GM12878 (cell line): ENCODE measurements around the gene SEMA3B. TPM values are rescaled to one million over a fixed set of nuclear protein-coding genes. Genes with fewer than 3 reads are reported as not detected.
A peak's percentile ranks its signal among the peaks of the same experiment; 100 is the strongest.

Experiments used
- ESRRA ChIP-seq: IDR thresholded peaks from 2 replicates; pipeline ENCODE4 v1.6.1; 2012; ENCODE audit warnings: mild to moderate bottlenecking, low read length, improper control_type of control experiment
- HDAC2 ChIP-seq: fragments of 200-600 bp; sonication (generic); IDR thresholded peaks from 2 replicates; pipeline ENCODE4 v1.6.1; 2017
- IKZF1 ChIP-seq: fragments of 450-650 bp; conservative IDR thresholded peaks from 2 replicates; pipeline ENCODE4 v1.6.1; 2017; ENCODE audit warnings: antibody characterized with exemption, mild to moderate bottlenecking
- IRF3 ChIP-seq: fragments of 450-650 bp; IDR thresholded peaks from 2 replicates; pipeline ENCODE4 v1.6.1; 2014; ENCODE audit warnings: mild to moderate bottlenecking
- JUNB ChIP-seq: IDR thresholded peaks from 2 replicates; pipeline ENCODE4 v1.6.1; 2016; ENCODE audit warnings: antibody characterized with exemption, mild to moderate bottlenecking
- KDM1A ChIP-seq: fragments of 200-600 bp; sonication (generic); IDR thresholded peaks from 2 replicates; pipeline ENCODE4 v1.6.1; 2016; ENCODE audit warnings: borderline replicate concordance
- NFXL1 ChIP-seq: fragments of 450-650 bp; IDR thresholded peaks from 2 replicates; pipeline ENCODE4 v1.6.1; 2017; ENCODE audit warnings: antibody characterized with exemption, mild to moderate bottlenecking, borderline replicate concordance
- NR2C2 ChIP-seq: IDR thresholded peaks from 2 replicates; pipeline ENCODE4 v1.6.1; 2011; ENCODE audit warnings: borderline replicate concordance, low read depth; ENCODE audit not compliant: control insufficient read depth, insufficient read length
- NRF1 ChIP-seq: conservative IDR thresholded peaks from 2 replicates; pipeline ENCODE4 v1.6.1; 2011; ENCODE audit warnings: mild to moderate bottlenecking, low read depth, low read length, improper control_type of control experiment
- STAT1 ChIP-seq: fragments of 450-650 bp; conservative IDR thresholded peaks from 2 replicates; pipeline ENCODE4 v1.6.1; 2014; ENCODE audit warnings: antibody characterized with exemption, mild to moderate bottlenecking
- ZBED1 ChIP-seq: IDR thresholded peaks from 2 replicates; pipeline ENCODE4 v1.6.1; 2016; ENCODE audit warnings: borderline replicate concordance
- ZNF24 ChIP-seq: fragments of 450-650 bp; IDR thresholded peaks from 2 replicates; pipeline ENCODE4 v1.6.1; 2017; ENCODE audit warnings: antibody characterized with exemption, mild to moderate bottlenecking
- ZNF592 ChIP-seq: fragments of 450-650 bp; IDR thresholded peaks from 2 replicates; pipeline ENCODE4 v1.6.1; 2017; ENCODE audit warnings: mild to moderate bottlenecking, moderate library complexity
- polyA plus RNA-seq, 11 experiments: library from polyadenylated mRNA; depleted of rRNA in 4 of 11; unstranded in 6 of 11; stranded (reverse) in 5 of 11; fragments of >200 nt; fragmentation: Nextera tagmentation in 4 of 11; fragmentation: Illumina TruSeq in 1 of 11; extraction: Ambion mirVana in 4 of 11; extraction: Trizol in 1 of 11; gene quantifications; 1 replicate in 1 of 11; 2 replicates in 10 of 11; pipeline versions ENCODE4 v1.2.1 to v1.2.3, GENCODE V29; 2011 to 2016; ENCODE audit warnings: inconsistent platforms in 2 of 11, missing spikeins in 2 of 11, low read depth in 1 of 11
- total RNA-seq, 4 experiments: library from RNA; depleted of rRNA in 3 of 4; stranded (reverse); fragments of >200 nt in 3 of 4; fragmentation: Illumina TruSeq in 1 of 4; extraction: Trizol in 1 of 4; gene quantifications; 2 replicates each; pipeline versions ENCODE4 v1.2.1 to v1.2.3, GENCODE V29; 2013 to 2021
- TF ChIP-seq, protein P1 (sequence below): fragments of 450-650 bp; IDR thresholded peaks from 2 replicates; pipeline ENCODE4 v1.6.1; 2016; ENCODE audit warnings: mild to moderate bottlenecking
- TF ChIP-seq, protein P2 (sequence below): IDR thresholded peaks from 2 replicates; pipeline ENCODE4 v1.6.1; 2011; ENCODE audit warnings: borderline replicate concordance, low read depth, mild to moderate bottlenecking, moderate library complexity, mixed read lengths, low read length; ENCODE audit not compliant: insufficient read depth; ENCODE audit errors: extremely low read length
- TF ChIP-seq, protein P3 (sequence below): IDR thresholded peaks from 2 replicates; pipeline ENCODE4 v1.6.1; 2012; ENCODE audit warnings: low read depth, low read length, improper control_type of control experiment
- TF ChIP-seq, protein P4 (sequence below): IDR thresholded peaks from 2 replicates; pipeline ENCODE4 v1.6.1; 2011; ENCODE audit warnings: mild to moderate bottlenecking, low read depth, low read length, moderate library complexity; ENCODE audit not compliant: insufficient replicate concordance

Gene SEMA3B
- total and polyA plus RNA-seq, 10 of the 15 experiments (the other 5 are each of a cell fraction or from before 2014, with no cell fraction given) = 0.06 to 0.59 (median 0.14) TPM; not detected in 2

DNA sequence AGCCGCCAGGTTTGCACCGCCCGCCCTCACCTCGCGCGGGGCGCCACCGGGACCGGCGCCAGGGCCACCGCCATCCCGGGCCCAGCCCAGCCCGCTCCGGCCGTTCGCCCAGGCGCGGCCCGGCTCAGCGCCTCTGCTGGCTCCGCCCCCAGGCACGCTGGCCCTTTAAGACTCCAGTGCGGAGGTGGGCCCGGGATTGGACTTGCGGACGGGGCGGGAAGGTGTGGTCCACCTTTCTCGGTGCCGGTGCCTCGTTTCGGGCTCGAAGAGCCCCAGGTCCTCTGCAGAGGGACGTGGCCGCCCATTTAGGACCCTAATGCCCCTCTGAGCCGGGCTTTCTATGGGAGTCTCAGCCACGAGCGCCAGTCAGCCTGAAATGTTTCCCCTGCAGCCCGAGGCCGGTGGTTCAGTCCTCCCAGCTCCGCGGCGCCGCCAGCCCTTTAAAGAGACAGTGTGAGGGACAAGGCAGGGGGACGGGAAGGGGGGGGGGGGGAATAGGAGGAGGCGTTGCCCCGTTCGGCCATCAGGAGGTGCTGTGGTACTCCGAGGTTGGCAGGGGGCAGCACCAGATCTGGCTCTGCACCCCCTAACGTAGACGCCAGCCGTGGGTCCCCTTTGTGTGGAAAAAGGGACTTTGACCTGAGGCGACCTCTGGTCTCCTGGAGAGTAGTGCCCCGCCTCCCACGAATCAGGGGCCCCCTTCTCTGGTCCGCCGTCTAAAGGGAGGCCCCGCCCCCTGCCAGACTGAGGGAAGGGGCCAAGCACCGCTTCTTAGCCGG lies 52.6 kb downstream of the SEMA3B start (continued):
- TF ChIP-seq JUNB (no peak), NFXL1 (peak; percentile 78; the same call in 1 of the 2 replicates), ZNF24 (no peak; the same call in 1 of the 2 replicates), STAT1 (peak; percentile 98), ZBED1 (no peak), HDAC2 (no peak), NRF1 (no peak), KDM1A (no peak), ZNF592 (no peak), IRF3 (peak; percentile 42; the same call in 1 of the 2 replicates), NR2C2 (no peak), ESRRA (no peak), IKZF1 (peak; percentile 89)
- TF ChIP-seq, protein P1, sequence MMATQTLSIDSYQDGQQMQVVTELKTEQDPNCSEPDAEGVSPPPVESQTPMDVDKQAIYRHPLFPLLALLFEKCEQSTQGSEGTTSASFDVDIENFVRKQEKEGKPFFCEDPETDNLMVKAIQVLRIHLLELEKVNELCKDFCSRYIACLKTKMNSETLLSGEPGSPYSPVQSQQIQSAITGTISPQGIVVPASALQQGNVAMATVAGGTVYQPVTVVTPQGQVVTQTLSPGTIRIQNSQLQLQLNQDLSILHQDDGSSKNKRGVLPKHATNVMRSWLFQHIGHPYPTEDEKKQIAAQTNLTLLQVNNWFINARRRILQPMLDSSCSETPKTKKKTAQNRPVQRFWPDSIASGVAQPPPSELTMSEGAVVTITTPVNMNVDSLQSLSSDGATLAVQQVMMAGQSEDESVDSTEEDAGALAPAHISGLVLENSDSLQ = peak; percentile 10; the same call in 1 of the 2 replicates
- TF ChIP-seq, protein P2, sequence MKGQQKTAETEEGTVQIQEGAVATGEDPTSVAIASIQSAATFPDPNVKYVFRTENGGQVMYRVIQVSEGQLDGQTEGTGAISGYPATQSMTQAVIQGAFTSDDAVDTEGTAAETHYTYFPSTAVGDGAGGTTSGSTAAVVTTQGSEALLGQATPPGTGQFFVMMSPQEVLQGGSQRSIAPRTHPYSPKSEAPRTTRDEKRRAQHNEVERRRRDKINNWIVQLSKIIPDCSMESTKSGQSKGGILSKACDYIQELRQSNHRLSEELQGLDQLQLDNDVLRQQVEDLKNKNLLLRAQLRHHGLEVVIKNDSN = no peak
- TF ChIP-seq, protein P3, sequence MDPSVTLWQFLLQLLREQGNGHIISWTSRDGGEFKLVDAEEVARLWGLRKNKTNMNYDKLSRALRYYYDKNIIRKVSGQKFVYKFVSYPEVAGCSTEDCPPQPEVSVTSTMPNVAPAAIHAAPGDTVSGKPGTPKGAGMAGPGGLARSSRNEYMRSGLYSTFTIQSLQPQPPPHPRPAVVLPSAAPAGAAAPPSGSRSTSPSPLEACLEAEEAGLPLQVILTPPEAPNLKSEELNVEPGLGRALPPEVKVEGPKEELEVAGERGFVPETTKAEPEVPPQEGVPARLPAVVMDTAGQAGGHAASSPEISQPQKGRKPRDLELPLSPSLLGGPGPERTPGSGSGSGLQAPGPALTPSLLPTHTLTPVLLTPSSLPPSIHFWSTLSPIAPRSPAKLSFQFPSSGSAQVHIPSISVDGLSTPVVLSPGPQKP = no peak
- TF ChIP-seq, protein P4, sequence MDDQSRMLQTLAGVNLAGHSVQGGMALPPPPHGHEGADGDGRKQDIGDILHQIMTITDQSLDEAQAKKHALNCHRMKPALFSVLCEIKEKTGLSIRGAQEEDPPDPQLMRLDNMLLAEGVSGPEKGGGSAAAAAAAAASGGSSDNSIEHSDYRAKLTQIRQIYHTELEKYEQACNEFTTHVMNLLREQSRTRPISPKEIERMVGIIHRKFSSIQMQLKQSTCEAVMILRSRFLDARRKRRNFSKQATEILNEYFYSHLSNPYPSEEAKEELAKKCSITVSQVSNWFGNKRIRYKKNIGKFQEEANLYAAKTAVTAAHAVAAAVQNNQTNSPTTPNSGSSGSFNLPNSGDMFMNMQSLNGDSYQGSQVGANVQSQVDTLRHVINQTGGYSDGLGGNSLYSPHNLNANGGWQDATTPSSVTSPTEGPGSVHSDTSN = no peak
